Esophagus muscularis mucosa (tissue), 4 donors: ENCODE data around the gene ADAMTS13. TPM values are rescaled to one million over a fixed set of nuclear protein-coding genes. Genes with fewer than 3 reads are reported as not detected.

Experiments
- DNase-seq: peaks from one replicate; pipeline ENCODE4 v3.0.0-alpha.2; 2017; ENCODE audit errors: extremely low spot score
- H3K27ac ChIP-seq, 4 donors: fragments of 200-600 bp; sonication (generic); replicated peaks in 1 of 4; 1 replicate in 3 of 4; 2 replicates in 1 of 4; pipeline ENCODE4 v1.5.1; 2016 to 2019; ENCODE audit warnings: mild to moderate bottlenecking in 1 of 4
- H3K27me3 ChIP-seq, 4 donors: fragments of 200-600 bp; sonication (generic); one replicate each; pipeline versions ENCODE4 v1.5.1 to v1.6.0; 2016 to 2019
- H3K36me3 ChIP-seq, 4 donors: fragments of 200-600 bp; sonication (generic); one replicate each; pipeline ENCODE4 v1.5.1; 2016 to 2019
- H3K4me1 ChIP-seq, 4 donors: fragments of 200-600 bp; sonication (generic); one replicate each; pipeline ENCODE4 v1.5.1; 2016 to 2019
- H3K4me3 ChIP-seq, 4 donors: fragments of 200-600 bp; sonication (generic); 1 replicate in 2 of 4; 2 replicates in 2 of 4; pipeline ENCODE4 v1.5.1; 2016 to 2019; ENCODE audit warnings: mild to moderate bottlenecking in 4 of 4, moderate library complexity in 1 of 4
- H3K9me3 ChIP-seq, 4 donors: fragments of 200-600 bp; sonication (generic); 1 replicate in 3 of 4; 2 replicates in 1 of 4; pipeline ENCODE4 v1.5.1; 2016 to 2019
- EP300 ChIP-seq: sonication (generic); formaldehyde crosslinking; IDR thresholded peaks from one replicate; pipeline ENCODE4 v1.6.1; 2017; ENCODE audit warnings: antibody characterized with exemption
- POLR2A ChIP-seq: fragments of 450-650 bp; IDR thresholded peaks from one replicate; pipeline ENCODE4 v1.6.1; 2017; ENCODE audit warnings: antibody characterized with exemption, moderate library complexity, mild to moderate bottlenecking, low read depth
- POLR2AphosphoS5 ChIP-seq, 2 donors: sonication (generic); formaldehyde crosslinking; IDR thresholded peaks; one replicate each; pipeline ENCODE4 v1.6.1; 2017; ENCODE audit warnings: antibody characterized with exemption in 2 of 2
- WGBS: methylation state at CpG from one replicate; pipeline ENCODE4 v1.1.5; 2018; 5-methylcytosine and 5-hydroxymethylcytosine counted together
- intact Hi-C: fragments of 100-400 bp; cut with DNase I; formaldehyde crosslinking; loops from one replicate; pipeline ENCODE4 v1.15.1; 2023
- total RNA-seq, 4 donors: library from RNA; depleted of rRNA; stranded (reverse); fragments of >200 nt; gene quantifications; one replicate each; pipeline versions ENCODE4 v1.1.0 to v1.2.1, GENCODE V29; 2016
- TF ChIP-seq, protein P1 (sequence below), 3 experiments: fragments of 200-600 bp in 2 of 3; fragments of 450-650 bp in 1 of 3; sonication (generic) in 2 of 3; IDR thresholded peaks; one replicate each; pipeline ENCODE4 v1.5.1; 2017 to 2019; ENCODE audit warnings: antibody characterized with exemption in 3 of 3, mild to moderate bottlenecking in 2 of 3, moderate library complexity in 1 of 3

The ADAMTS13 gene
- total RNA-seq, 4 donors from 2014 or later: 1.3 to 1.7 (median 1.4) TPM

DNA sequence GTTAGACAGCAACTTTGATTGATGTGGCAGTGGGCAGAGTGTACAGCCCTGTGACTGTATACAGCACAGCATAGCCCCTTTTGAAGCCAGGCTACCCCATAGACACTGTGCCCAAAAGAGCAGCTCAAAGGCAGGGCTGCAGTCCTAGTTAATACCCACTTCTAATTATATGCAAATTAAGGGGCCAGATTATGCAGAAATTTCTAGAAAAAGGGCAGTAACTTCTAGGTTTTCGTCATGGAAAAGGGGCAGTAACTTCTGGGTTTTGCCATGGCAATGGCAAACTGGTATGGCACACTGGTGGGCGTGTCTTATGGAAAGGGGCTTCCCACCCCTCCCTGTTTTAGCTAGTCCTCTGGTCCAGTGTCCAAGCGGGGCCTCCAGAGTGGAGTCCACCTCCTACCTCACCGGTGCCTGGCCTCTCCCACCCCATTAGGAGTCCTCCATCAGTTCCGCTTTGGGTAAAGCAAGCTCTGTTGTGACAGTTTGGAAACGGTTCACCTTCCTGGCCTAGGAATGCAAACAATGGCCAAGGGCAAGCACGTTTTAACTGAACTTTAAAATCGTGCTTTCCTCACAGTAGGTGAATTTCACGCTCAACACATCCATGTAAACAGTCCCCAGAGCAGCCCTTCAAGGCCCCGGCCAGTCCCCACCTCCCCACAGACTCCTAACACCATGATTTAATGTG lies 5.6 kb downstream of the ADAMTS13 start:
- H3K4me3 ChIP-seq: peak overlapping the region in 1 of 4 donors; percentile 43
- TF ChIP-seq EP300 (no peak), POLR2AphosphoS5 (IDR thresholded peaks at IDR 0.05) (no peak), POLR2A (no peak)
- TF ChIP-seq, protein P1, sequence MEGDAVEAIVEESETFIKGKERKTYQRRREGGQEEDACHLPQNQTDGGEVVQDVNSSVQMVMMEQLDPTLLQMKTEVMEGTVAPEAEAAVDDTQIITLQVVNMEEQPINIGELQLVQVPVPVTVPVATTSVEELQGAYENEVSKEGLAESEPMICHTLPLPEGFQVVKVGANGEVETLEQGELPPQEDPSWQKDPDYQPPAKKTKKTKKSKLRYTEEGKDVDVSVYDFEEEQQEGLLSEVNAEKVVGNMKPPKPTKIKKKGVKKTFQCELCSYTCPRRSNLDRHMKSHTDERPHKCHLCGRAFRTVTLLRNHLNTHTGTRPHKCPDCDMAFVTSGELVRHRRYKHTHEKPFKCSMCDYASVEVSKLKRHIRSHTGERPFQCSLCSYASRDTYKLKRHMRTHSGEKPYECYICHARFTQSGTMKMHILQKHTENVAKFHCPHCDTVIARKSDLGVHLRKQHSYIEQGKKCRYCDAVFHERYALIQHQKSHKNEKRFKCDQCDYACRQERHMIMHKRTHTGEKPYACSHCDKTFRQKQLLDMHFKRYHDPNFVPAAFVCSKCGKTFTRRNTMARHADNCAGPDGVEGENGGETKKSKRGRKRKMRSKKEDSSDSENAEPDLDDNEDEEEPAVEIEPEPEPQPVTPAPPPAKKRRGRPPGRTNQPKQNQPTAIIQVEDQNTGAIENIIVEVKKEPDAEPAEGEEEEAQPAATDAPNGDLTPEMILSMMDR (IDR thresholded peaks at IDR 0.05): no peak
- H3K27ac ChIP-seq: no peak overlapping the region
- peaks cover 2 to 22% (median 18%) of the 10 kb centered on the region in 4 donors for H3K4me1 ChIP-seq
- WGBS: 69% methylated on average over 10 of the region's 10 CpGs
- intact Hi-C loops: no loop called here
- H3K27me3 ChIP-seq: peaks cover 0 to 68% (median 17%) of the 10 kb centered on the region in 4 donors
- H3K36me3 ChIP-seq: peaks cover 0 to 2% (median 0%) of the 10 kb centered on the region in 4 donors
- no peak for DNase-seq
- no peaks in the 10 kb centered on the region for H3K9me3 ChIP-seq

DNA sequence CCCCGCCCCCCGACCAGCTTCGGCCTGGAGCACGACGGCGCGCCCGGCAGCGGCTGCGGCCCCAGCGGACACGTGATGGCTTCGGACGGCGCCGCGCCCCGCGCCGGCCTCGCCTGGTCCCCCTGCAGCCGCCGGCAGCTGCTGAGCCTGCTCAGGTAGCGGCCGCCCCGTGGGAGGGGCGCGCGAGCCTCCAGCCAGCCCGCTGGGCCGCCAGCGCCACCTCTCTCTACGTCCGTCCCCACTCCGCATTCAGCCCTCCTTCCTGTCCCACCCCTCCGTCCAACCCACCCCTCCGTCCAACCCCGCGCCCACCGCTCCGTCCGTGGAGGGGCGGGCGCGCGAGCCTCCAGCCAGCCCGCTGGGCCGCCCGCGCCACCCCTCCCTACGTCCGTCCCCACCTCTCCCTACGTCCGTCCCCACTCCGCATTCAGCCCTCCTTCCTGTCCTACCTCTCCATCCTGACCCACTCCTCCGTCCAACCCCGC lies 6.5 kb downstream of the ADAMTS13 start:
- Histone ChIP-seq H3K9me3 (no peaks in the 10 kb centered on the region), H3K4me1 (peaks cover 2 to 22% (median 18%) of the 10 kb centered on the region in 4 donors), H3K36me3 (peaks cover 0 to 2% (median 0%) of the 10 kb centered on the region in 4 donors), H3K27me3 (peaks cover 0 to 64% (median 17%) of the 10 kb centered on the region in 4 donors), H3K27ac (no peak overlapping the region), H3K4me3 (peak overlapping the region; percentile 28 to 52 (median 39))
- intact Hi-C loops: no loop called here
- WGBS: 17% methylated on average over 23 of the region's 57 CpGs
- no peak for DNase-seq
- TF ChIP-seq POLR2AphosphoS5 (IDR thresholded peaks at IDR 0.05) (no peak), POLR2A (no peak), EP300 (no peak)
- TF ChIP-seq, protein P1 (IDR thresholded peaks at IDR 0.05): no peak

DNA sequence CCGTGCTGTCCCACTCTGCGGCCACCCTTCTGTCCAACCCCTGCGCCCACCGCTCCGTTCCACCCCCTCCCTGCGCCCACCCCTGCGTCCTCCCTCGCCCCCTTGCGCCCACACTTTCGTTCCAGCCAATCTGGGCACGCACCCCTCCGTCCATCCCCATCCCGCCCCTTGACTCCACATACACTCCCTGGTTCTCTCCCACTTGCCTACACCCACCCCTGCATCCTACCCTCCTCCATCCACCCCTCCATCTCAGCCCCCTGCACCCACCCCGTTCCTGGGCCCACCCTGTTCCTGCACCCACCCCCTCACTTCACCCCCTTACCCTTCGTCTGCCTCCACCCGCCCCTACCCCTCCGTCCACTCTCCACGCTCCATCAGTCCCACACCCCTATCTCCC lies 7.0 kb downstream of the ADAMTS13 start:
- no peaks in the 10 kb centered on the region for H3K9me3 ChIP-seq
- H3K27ac ChIP-seq: no peak overlapping the region
- peaks cover 2 to 22% (median 18%) of the 10 kb centered on the region in 4 donors for H3K4me1 ChIP-seq
- 12% methylated on average over 18 of the region's 18 CpGs for WGBS
- intact Hi-C loops: no loop called here
- peaks cover 0 to 59% (median 17%) of the 10 kb centered on the region in 4 donors for H3K27me3 ChIP-seq
- H3K36me3 ChIP-seq: peaks cover 0 to 2% (median 0%) of the 10 kb centered on the region in 4 donors
- TF ChIP-seq POLR2A (no peak), POLR2AphosphoS5 (IDR thresholded peaks at IDR 0.05) (no peak), EP300 (no peak)
- TF ChIP-seq, protein P1 (IDR thresholded peaks at IDR 0.05): no peak
- peak overlapping the region in 3 of 4 donors; percentile 28 to 43 (median 35) for H3K4me3 ChIP-seq
- DNase-seq: no peak

DNA sequence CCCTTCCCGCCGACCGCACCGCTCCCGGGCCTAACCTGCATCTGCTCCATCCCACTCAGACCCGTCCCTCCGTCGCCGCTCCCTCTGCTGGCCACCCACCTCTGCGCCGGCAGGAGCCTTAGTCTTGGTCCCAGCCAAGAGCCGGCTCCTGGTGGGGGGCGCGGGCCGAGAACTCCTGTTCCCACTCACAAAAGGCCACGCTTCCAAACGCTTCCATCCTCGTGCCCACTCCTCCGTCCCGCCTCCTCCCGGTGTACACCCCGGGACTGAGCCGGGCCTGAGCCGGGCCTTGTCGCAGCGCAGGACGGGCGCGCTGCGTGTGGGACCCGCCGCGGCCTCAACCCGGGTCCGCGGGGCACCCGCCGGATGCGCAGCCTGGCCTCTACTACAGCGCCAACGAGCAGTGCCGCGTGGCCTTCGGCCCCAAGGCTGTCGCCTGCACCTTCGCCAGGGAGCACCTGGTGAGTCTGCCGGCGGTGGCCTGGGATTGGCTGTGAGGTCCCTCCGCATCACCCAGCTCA lies 7.5 kb downstream of the ADAMTS13 start:
- intact Hi-C loops: no loop called here
- DNase-seq: no peak
- Histone ChIP-seq H3K9me3 (no peaks in the 10 kb centered on the region), H3K4me1 (peaks cover 2 to 22% (median 18%) of the 10 kb centered on the region in 4 donors), H3K36me3 (peaks cover 0 to 2% (median 0%) of the 10 kb centered on the region in 4 donors), H3K4me3 (peak overlapping the region in 1 of 4 donors; percentile 43), H3K27me3 (peaks cover 0 to 54% (median 17%) of the 10 kb centered on the region in 4 donors), H3K27ac (no peak overlapping the region)
- TF ChIP-seq, protein P1 (IDR thresholded peaks at IDR 0.05): peak in 1 of 3 experiments; percentile 37
- no peak for TF ChIP-seq POLR2A
- WGBS: 24% methylated on average over 36 of the region's 49 CpGs
